ENCODE data around the gene GOLGA6D.
"Not testable (repeated sequence)": the region's sequence is repeated elsewhere in the genome, so short reads cannot be mapped to it uniquely, and the experiment has no call there.

GOLGA6D gene

GRCh38 chr15:75313116-75313845, 30.6 kb downstream of the GOLGA6D start:
- H3K27ac Mint-ChIP-seq: no peak overlapping the region
- H3K36me3 Mint-ChIP-seq: no peaks in the 10 kb centered on the region
- ATAC-seq (peak; percentile 89), DNase-seq (ENCODE audit: low spot score in 2 of 2) (no peak)
- H3K4me3 Mint-ChIP-seq: no peak overlapping the region
- H3K4me1 Mint-ChIP-seq: peaks cover 15% of the 10 kb centered on the region
- H3K9me3 Mint-ChIP-seq: no peaks in the 10 kb centered on the region

- DNase-seq (ENCODE audit: low spot score in 2 of 2) (no peak), ATAC-seq (no peak)
- peaks cover 15% of the 10 kb centered on the region for H3K4me1 Mint-ChIP-seq
- no peak overlapping the region for H3K4me3 Mint-ChIP-seq
- no peaks in the 10 kb centered on the region for H3K9me3 Mint-ChIP-seq
- no peaks in the 10 kb centered on the region for H3K36me3 Mint-ChIP-seq
- no peak overlapping the region for H3K27ac Mint-ChIP-seq
Measured at GRCh38 chr15:75314552-75315290, 32.1 kb downstream of the GOLGA6D start.

- not testable (repeated sequence) for H3K4me1 Mint-ChIP-seq; DNase-seq (ENCODE audit: low spot score in 2 of 2); H3K27ac Mint-ChIP-seq; H3K4me3 Mint-ChIP-seq; ATAC-seq; H3K9me3 Mint-ChIP-seq; H3K36me3 Mint-ChIP-seq
Measured at GRCh38 chr15:75319231-75319897, 36.7 kb downstream of the GOLGA6D start.

- Mint-ChIP-seq H3K27ac (no peak overlapping the region), H3K4me1 (no peaks in the 10 kb centered on the region), H3K9me3 (no peaks in the 10 kb centered on the region), H3K4me3 (no peak overlapping the region), H3K36me3 (no peaks in the 10 kb centered on the region)
- no peak for DNase-seq (ENCODE audit: low spot score in 2 of 2)
- no peak for ATAC-seq
Measured at GRCh38 chr15:75321711-75322110, 39.1 kb downstream of the GOLGA6D start.

GRCh38 chr15:75325922-75326321, 43.3 kb downstream of the GOLGA6D start:
- Mint-ChIP-seq H3K9me3 (no peaks in the 10 kb centered on the region), H3K4me1 (no peaks in the 10 kb centered on the region), H3K36me3 (no peaks in the 10 kb centered on the region), H3K27ac (no peak overlapping the region), H3K4me3 (no peak overlapping the region)
- DNase-seq (ENCODE audit: low spot score in 2 of 2) (no peak), ATAC-seq (no peak)

- peak overlapping the region; percentile 10 for H3K27ac Mint-ChIP-seq
- no peaks in the 10 kb centered on the region for H3K4me1 Mint-ChIP-seq
- DNase-seq (ENCODE audit: low spot score in 2 of 2) (no peak), ATAC-seq (no peak)
- no peaks in the 10 kb centered on the region for H3K36me3 Mint-ChIP-seq
- H3K4me3 Mint-ChIP-seq: no peak overlapping the region
- no peaks in the 10 kb centered on the region for H3K9me3 Mint-ChIP-seq
Measured at GRCh38 chr15:75327005-75327404, 44.4 kb downstream of the GOLGA6D start.

GRCh38 chr15:75327491-75327890, 44.9 kb downstream of the GOLGA6D start:
- H3K4me1 Mint-ChIP-seq: no peaks in the 10 kb centered on the region
- H3K36me3 Mint-ChIP-seq: no peaks in the 10 kb centered on the region
- H3K4me3 Mint-ChIP-seq: no peak overlapping the region
- DNase-seq (ENCODE audit: low spot score in 2 of 2): no peak
- no peak for ATAC-seq
- H3K9me3 Mint-ChIP-seq: no peaks in the 10 kb centered on the region
- peak overlapping the region; percentile 44 for H3K27ac Mint-ChIP-seq

- Mint-ChIP-seq H3K27ac (peak overlapping the region; percentile 44), H3K4me3 (no peak overlapping the region), H3K9me3 (no peaks in the 10 kb centered on the region), H3K4me1 (no peaks in the 10 kb centered on the region), H3K36me3 (no peaks in the 10 kb centered on the region)
- DNase-seq (ENCODE audit: low spot score in 2 of 2): no peak
- ATAC-seq: no peak
Measured at GRCh38 chr15:75328493-75329314, 46.1 kb downstream of the GOLGA6D start.

- H3K4me3 Mint-ChIP-seq: no peak overlapping the region
- no peak for DNase-seq (ENCODE audit: low spot score in 2 of 2)
Measured at GRCh38 chr15:75329571-75329970, 46.9 kb downstream of the GOLGA6D start.

GRCh38 chr15:75332093-75332492, 49.5 kb downstream of the GOLGA6D start:
- ATAC-seq; H3K27ac Mint-ChIP-seq; H3K4me3 Mint-ChIP-seq; H3K9me3 Mint-ChIP-seq; DNase-seq (ENCODE audit: low spot score in 2 of 2); H3K36me3 Mint-ChIP-seq: not testable (repeated sequence)
- H3K4me1 Mint-ChIP-seq: peaks cover 20% of the 10 kb centered on the region

More at GRCh38 chr15:75329571-75329970, 46.9 kb downstream of the GOLGA6D start:
- no peak overlapping the region for H3K27ac Mint-ChIP-seq
- H3K36me3 Mint-ChIP-seq: no peaks in the 10 kb centered on the region
- no peaks in the 10 kb centered on the region for H3K4me1 Mint-ChIP-seq
- no peak for ATAC-seq
- no peaks in the 10 kb centered on the region for H3K9me3 Mint-ChIP-seq

- H3K27ac Mint-ChIP-seq; DNase-seq (ENCODE audit: low spot score in 2 of 2); ATAC-seq; H3K4me3 Mint-ChIP-seq; H3K9me3 Mint-ChIP-seq; H3K36me3 Mint-ChIP-seq: not testable (repeated sequence)
- H3K4me1 Mint-ChIP-seq: peaks cover 20% of the 10 kb centered on the region
Measured at GRCh38 chr15:75333654-75334419, 51.2 kb downstream of the GOLGA6D start.

- peaks cover 13% of the 10 kb centered on the region for H3K36me3 Mint-ChIP-seq
- DNase-seq (ENCODE audit: low spot score in 2 of 2): no peak
- peak overlapping the region; percentile 99 for H3K27ac Mint-ChIP-seq
- H3K4me3 Mint-ChIP-seq: peak overlapping the region; percentile 95
- peaks cover 20% of the 10 kb centered on the region for H3K4me1 Mint-ChIP-seq
- no peak for ATAC-seq
- H3K9me3 Mint-ChIP-seq: no peaks in the 10 kb centered on the region
Measured at GRCh38 chr15:75335313-75335704, 52.7 kb downstream of the GOLGA6D start.

GRCh38 chr15:75335705-75336355, 53.2 kb downstream of the GOLGA6D start, which contains the start of gene COMMD4:
Gene COMMD4 (plus strand): TSS chr15:75336063. CDS start chr15:75336090, 27 bp downstream.
- no peaks in the 10 kb centered on the region for H3K9me3 Mint-ChIP-seq
- H3K4me1 Mint-ChIP-seq: peaks cover 20% of the 10 kb centered on the region
- peaks cover 17% of the 10 kb centered on the region for H3K36me3 Mint-ChIP-seq
- H3K4me3 Mint-ChIP-seq: peak within 1 kb of the TSS; percentile 95
- H3K27ac Mint-ChIP-seq: peak within 1 kb of the TSS; percentile 99
- ATAC-seq (peak; percentile 82), DNase-seq (ENCODE audit: low spot score in 2 of 2) (peak; percentile 71 to 91)

Data from stimulated activated effector memory CD8-positive, alpha-beta T cell treated with anti-CD3 and anti-CD28 coated beads, Interleukin-12 subunit alpha, Interleukin-12 subunit beta, amount 100 ng/mL, for 72 hours (primary cell).